Measurements from ENCODE around the gene AMPD1. TPM values are rescaled to one million over a fixed set of nuclear protein-coding genes. Genes with fewer than 3 reads are reported as not detected.

The AMPD1 gene
- polyA plus RNA-seq (2011; rRNA removed) (not detected in 2 replicates), polyA minus RNA-seq (2011; rRNA and poly(A)+ RNA removed) (not detected in 2 replicates)

GRCh38 chr1:114695430-114696058 is at the start of gene AMPD1:
AMPD1 (minus strand) TSS chr1:114695546; CDS start chr1:114695471, 75 bp downstream.
- ChIA-PET CTCF (interaction anchor here (0.6 to 1.2 kb wide), 3 partner anchors 67 to 412 kb away, joined by 3 to 4 read pairs (median 4); no protein-coding TSS in a partner anchor), POLR2A (no interaction called here)
- Histone ChIP-seq H3K4me3 (ENCODE audit: low read depth, low read length) (no peak within 1 kb of the TSS), H3K27ac (ENCODE audit: low read depth, low read length) (no peak within 1 kb of the TSS), H3K27me3 (ENCODE audit: control insufficient read depth, insufficient read depth, low read length) (no peaks in the 10 kb centered on the region), H3K9me3 (ENCODE audit: control insufficient read depth, insufficient read depth, low read length) (no peaks in the 10 kb centered on the region)
- DNase-seq (ENCODE audit: low read depth, low spot score), result no peak
- no peak for TF ChIP-seq CTCF (IDR thresholded peaks at IDR 0.05; ENCODE audit: low read depth, low read length)

- no peak for TF ChIP-seq CTCF (IDR thresholded peaks at IDR 0.05; ENCODE audit: low read depth, low read length)
- DNase-seq (ENCODE audit: low read depth, low spot score), result no peak
- POLR2A ChIA-PET, result interaction anchor here (1.0 kb wide), 1 partner anchor 15 kb away, joined by 4 read pairs; the partner anchor contains the start of gene CSDE1
- Histone ChIP-seq H3K4me3 (ENCODE audit: low read depth, low read length) (no peak overlapping the region), H3K9me3 (ENCODE audit: control insufficient read depth, insufficient read depth, low read length) (no peaks in the 10 kb centered on the region), H3K27ac (ENCODE audit: low read depth, low read length) (no peak overlapping the region), H3K27me3 (ENCODE audit: control insufficient read depth, insufficient read depth, low read length) (no peaks in the 10 kb centered on the region)
- CTCF ChIA-PET, result no interaction called here
These were observed 46.8 kb upstream of the AMPD1 start for GRCh38 chr1:114741963-114742746.

GRCh38 chr1:114740331-114740730 is 45.0 kb upstream of the AMPD1 start:
- H3K27ac ChIP-seq (ENCODE audit: low read depth, low read length), result no peak overlapping the region
- H3K27me3 ChIP-seq (ENCODE audit: control insufficient read depth, insufficient read depth, low read length), result no peaks in the 10 kb centered on the region
- TF ChIP-seq CTCF (IDR thresholded peaks at IDR 0.05; ENCODE audit: low read depth, low read length), result no peak
- POLR2A ChIA-PET, result no interaction called here
- no peaks in the 10 kb centered on the region for H3K9me3 ChIP-seq (ENCODE audit: control insufficient read depth, insufficient read depth, low read length)
- CTCF ChIA-PET, result no interaction called here
- no peak for DNase-seq (ENCODE audit: low read depth, low spot score)
- H3K4me3 ChIP-seq (ENCODE audit: low read depth, low read length), result no peak overlapping the region

DNA sequence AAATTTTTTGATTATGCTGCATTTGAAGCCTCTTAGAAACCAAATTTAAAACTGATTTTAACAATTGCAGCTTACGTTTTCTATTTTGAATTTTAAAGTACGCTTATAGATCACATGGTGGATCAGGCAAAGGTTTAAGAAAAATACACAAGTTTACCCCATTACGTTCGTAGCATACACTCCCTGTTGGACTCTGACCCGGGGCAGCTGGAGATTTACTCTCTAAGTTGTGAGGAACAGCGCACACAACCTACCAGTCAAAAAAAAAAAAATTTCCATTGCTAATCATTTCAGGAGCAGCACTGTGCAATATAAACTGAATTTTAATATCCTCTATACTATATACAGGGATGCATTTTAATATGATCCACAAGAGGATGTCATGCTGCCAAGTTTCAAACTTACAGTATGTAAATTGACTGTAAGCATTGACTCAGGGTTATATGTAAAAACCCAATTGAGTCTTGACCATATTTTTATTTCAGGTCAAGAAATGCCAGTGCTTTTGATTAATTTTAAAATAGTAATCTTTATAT is 42.0 kb upstream of the AMPD1 start:
- TF ChIP-seq CTCF (IDR thresholded peaks at IDR 0.05; ENCODE audit: low read depth, low read length), result no peak
- ChIA-PET POLR2A (no interaction called here), CTCF (no interaction called here)
- no peak overlapping the region for H3K27ac ChIP-seq (ENCODE audit: low read depth, low read length)
- H3K27me3 ChIP-seq (ENCODE audit: control insufficient read depth, insufficient read depth, low read length), result no peaks in the 10 kb centered on the region
- H3K9me3 ChIP-seq (ENCODE audit: control insufficient read depth, insufficient read depth, low read length), result no peaks in the 10 kb centered on the region
- DNase-seq (ENCODE audit: low read depth, low spot score), result no peak
- H3K4me3 ChIP-seq (ENCODE audit: low read depth, low read length), result no peak overlapping the region

DNA sequence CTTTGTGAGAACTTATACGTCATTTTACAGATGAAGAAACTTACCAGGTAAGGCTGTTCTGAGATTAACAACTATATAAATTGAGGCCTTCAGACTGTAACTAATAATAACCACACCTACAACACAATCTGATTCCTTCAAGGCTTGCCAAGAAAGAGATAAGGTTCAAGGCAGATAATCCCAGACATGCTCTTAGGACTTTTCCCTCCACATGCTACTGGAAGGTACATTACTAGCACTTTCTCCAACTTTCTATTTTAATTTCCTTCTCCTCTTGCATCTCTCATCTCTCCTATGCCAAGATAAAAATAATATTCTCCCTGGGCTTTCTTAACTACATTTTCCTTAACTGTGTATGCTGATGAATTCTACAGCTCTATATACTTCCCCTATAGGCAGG is 40.1 kb upstream of the AMPD1 start:
- DNase-seq (ENCODE audit: low read depth, low spot score), result no peak
- H3K9me3 ChIP-seq (ENCODE audit: control insufficient read depth, insufficient read depth, low read length), result no peaks in the 10 kb centered on the region
- H3K27ac ChIP-seq (ENCODE audit: low read depth, low read length), result no peak overlapping the region
- ChIA-PET CTCF (no interaction called here), POLR2A (no interaction called here)
- TF ChIP-seq CTCF (IDR thresholded peaks at IDR 0.05; ENCODE audit: low read depth, low read length), result no peak
- no peaks in the 10 kb centered on the region for H3K27me3 ChIP-seq (ENCODE audit: control insufficient read depth, insufficient read depth, low read length)
- H3K4me3 ChIP-seq (ENCODE audit: low read depth, low read length), result no peak overlapping the region

Measured in AG04450 (cell line).